HG03135 (cell line): ENCODE measurements around the gene P2RY6.

ENCODE experiments used
- ATAC-seq: cut with Tn5 transposase; IDR thresholded peaks from one replicate; pipeline ENCODE4 v1.9.1; 2021; ENCODE audit warnings: mild to moderate bottlenecking, moderate library complexity; ENCODE audit not compliant: unreplicated experiment

P2RY6 gene

DNA sequence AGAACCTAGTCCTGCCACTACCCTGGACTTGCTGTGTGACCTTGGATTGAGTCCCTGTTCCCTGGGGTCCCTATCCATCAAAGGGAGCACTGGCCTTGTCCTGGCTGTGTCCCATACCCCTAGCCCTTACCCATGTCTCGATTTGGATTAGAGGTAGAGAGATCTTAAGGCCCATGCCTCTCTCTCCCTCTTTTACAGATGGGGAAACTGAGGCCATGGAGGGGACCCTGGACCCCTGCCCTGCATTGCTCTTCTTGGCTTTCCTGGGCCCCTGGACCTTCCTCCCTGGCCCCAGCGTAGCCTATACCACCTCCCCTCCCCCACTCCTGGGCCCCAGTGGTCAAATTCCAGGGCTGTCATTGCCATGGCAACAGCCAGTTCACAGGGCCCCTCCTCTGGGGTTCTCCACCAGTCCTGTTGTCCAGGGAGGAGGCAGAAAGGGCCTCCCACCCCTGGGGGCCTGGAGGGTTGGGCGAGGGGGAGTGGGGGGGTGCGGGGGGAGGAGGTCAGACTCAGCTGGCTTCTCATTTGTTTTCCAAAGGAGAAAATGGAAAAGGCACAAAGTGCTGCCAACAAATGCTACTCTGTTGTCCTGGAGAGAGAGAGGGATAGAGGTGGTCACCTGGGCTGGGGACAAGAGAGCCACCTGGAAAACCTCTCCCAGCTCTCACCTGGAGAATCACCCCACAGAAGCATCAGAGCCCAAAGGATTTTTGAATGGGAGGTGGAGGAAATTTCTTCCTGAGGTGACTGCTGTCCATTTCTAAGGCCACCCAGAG lies 59.2 kb downstream of the P2RY6 start:
- no peak for ATAC-seq

- no peak for ATAC-seq
Measured at GRCh38 chr11:73333173-73333572, 61.0 kb downstream of the P2RY6 start.

- ATAC-seq, result no peak
Measured at GRCh38 chr11:73333640-73334383, 61.7 kb downstream of the P2RY6 start.

GRCh38 chr11:73334384-73335203 lies 62.5 kb downstream of the P2RY6 start:
- ATAC-seq, result no peak

DNA sequence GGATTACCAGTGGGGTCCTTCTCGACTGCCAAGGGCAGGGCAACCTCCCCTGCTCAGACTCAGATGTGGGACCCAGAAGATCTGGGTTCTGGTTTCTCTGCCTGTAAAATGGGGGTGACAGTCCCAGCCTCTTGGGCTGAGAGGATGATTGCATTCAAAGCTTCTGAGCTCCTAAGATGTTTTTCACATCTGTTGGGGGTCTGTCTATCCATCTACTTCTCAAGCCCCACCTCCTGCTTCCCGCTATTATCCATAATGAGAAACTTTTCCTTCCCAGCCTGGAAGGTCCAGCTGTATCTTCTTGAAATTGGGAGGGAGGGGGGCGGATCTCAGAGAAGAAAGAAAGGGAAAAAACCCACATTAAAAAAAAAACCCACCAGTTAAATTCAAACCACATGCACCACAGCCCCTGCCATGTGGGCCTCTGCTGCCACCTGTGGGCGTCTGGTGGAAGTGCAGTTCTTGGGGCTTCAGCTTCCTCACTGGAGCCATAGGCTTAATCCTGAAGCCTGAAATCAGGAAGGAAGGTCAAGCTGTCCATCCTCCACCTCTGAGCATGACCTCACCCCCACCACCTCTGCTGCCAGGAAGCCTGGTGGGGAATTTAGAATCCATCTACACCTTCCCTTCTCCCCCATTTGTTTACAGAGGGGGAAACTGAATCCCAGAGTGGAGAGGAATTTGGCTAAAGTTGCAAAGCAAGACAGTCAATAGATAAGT lies 63.2 kb downstream of the P2RY6 start:
- no peak for ATAC-seq

- ATAC-seq, result no peak
Measured at GRCh38 chr11:73337846-73338245, 65.7 kb downstream of the P2RY6 start.

- no peak for ATAC-seq
Measured at GRCh38 chr11:73338279-73338678, 66.1 kb downstream of the P2RY6 start.

DNA sequence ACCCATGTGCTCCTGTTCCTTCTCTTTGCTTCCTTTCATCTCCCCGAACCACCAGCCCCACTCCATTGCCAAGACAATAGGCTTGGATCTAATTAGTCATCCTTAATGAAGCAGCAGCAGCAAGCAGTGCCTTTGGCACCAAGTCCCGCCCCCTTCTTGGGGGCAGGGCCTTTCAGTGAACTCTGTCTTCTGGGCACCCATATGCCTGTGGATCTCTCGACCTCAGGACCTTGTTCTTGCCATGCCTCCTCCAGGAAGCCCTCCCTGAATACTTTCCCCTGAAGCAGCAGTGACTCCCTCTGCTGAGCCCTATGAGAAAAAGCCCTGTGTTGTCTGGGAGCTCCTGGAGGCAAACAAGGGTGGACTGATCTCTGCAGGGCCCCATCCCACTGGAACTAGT lies 68.0 kb downstream of the P2RY6 start:
- no peak for ATAC-seq

DNA sequence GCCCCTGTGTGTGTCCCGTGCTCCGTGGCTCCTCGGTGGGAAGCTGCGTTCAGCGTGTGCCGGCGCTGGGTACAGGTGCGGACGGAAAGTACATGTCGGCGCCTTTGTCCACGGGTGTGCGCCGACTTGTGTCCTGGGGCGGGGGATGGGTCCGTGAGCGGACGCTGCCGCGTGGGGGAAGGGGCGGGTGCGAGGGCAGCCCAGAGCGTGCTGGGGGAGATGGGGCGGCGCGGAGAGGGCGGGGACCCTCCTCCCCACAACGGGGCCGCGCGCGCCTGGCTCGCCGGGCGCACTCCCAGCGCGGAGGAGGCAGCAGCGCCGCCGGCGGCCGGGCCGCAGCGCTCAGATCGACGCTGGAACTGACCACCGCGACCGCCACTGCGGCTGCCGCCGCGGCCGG lies 70.5 kb downstream of the P2RY6 start:
- ATAC-seq, result no peak

DNA sequence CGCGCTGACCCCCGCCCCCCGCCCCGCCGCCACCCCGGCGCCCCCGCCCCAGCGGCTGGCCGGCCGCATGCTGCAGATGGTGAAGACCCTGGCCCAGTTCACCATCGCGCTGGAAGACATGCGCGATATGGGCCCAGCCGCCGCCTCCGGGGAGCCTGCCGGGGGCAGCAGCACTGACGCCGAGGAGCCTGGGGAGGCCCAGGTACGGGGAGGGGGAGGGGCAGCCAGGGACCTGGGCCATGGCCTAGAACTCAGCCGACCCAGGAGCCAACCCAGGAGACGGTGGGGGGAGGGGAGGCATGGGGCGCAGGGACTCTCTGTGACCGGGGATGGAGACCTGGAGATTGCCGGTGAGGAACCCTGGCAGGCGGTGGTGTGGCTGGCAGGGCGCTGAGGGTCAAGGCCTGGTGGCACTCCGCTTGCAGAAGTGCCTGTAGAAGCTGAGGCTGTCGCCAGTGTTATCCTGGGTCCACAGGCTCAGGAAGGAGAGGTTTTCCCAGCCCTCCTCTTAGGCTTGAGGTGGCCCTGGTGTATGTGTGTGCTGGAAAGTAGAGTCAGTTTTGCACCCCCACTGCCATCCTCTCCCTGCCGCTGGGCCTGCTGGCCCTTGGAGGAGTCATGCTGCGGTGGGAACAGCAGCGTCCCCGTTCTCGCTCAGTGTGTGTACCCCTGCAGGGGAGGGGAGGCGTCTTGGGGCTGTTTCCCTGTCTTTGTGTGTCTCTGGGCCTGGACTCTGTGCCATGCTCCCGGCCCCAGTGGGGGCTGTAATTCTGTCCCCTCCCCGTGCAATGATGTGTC lies 71.1 kb downstream of the P2RY6 start:
- no peak for ATAC-seq

DNA sequence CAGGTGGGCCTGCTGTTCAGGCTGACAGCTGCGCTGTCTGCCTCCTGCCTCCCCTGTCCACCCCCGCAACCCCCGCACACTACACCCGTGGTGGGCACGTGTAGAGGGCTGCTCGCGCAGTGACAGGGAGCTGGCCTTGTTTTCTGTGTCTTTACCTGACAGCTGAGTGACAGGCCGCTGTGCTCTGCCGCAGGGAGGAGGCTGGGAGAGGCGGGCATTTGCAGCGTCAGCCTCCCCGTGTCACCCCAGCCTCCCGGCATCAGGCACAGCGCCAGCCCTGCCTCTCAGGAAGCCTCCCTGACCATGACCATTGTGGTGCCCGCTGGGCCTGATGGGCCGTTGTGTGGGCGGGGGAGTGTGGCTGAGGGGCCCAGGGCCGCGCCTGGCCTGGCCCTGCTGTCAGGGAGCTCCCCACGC lies 72.1 kb downstream of the P2RY6 start:
- ATAC-seq, result no peak

GRCh38 chr11:73345481-73346160 lies 73.5 kb downstream of the P2RY6 start:
- no peak for ATAC-seq

DNA sequence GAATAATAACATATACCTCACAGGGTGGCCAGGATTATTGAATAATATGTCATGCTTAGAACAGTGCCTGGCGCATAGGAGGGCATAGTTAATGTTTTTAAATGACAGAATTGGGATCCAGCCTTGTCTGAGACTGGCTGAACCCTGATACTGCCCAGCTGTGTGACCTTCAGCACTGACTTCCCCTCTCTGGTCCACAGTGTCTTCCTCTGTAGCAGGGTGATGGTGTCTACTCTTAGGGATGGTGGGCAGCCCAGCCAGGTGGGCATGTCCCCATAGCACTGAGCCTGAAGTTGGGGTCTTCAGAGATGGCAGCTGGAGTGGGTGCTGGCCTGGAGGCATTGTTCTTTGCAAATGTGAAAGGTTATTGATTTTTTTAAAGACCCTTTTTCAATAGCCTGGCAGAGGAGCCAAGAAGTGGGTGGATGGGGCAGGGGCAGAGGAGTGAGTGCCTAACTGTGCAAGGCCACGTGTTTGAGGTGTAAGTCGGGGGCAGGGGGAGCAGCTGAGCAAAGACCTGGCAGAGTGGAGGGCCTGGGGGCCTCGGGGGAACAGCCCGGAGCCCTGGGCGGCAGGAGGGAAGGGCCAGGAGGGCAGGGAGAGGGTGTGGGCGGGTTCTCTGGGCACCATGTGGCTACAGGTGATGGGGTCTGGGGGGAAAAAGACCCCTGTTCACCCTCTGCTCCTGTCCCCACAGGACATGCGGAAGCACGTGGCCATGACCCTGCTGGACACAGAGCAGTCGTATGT lies 74.2 kb downstream of the P2RY6 start:
- no peak for ATAC-seq

- ATAC-seq, result no peak
Measured at GRCh38 chr11:73347067-73347466, 74.9 kb downstream of the P2RY6 start.
